GM12892 (cell line): Measurements from ENCODE around the gene SRD5A1.

Experiments
- POLR2A ChIP-seq: IDR thresholded peaks from 2 replicates; pipeline ENCODE4 v1.6.1; 2011; ENCODE audit warnings: low read depth, low read length, control low read depth
- POLR2AphosphoS5 ChIP-seq: IDR thresholded peaks from 2 replicates; pipeline ENCODE4 v1.6.1; 2011; ENCODE audit warnings: low read depth, low read length, control low read depth

- TF ChIP-seq POLR2AphosphoS5 (no peak), POLR2A (no peak)
These were observed 3.8 kb downstream of the SRD5A1 start for GRCh38 chr5:6637022-6637421.
